ENCODE results near the gene PDE4C.
"Not testable (repeated sequence)": the region's sequence is repeated elsewhere in the genome, so short reads cannot be mapped to it uniquely, and the experiment has no call there.

PDE4C gene

GRCh38 chr19:18220632-18221275, 5.5 kb downstream of the PDE4C start:
- no peak for DNase-seq

GRCh38 chr19:18219911-18220631, 6.2 kb downstream of the PDE4C start:
- DNase-seq = no peak

- no peak for DNase-seq
These were observed 7.6 kb downstream of the PDE4C start for GRCh38 chr19:18218600-18218999.

GRCh38 chr19:18218159-18218558, 8.1 kb downstream of the PDE4C start:
- no peak for DNase-seq

- no peak for DNase-seq
These were observed 9.4 kb downstream of the PDE4C start for GRCh38 chr19:18216789-18217188.

GRCh38 chr19:18214779-18215433, 11.3 kb downstream of the PDE4C start:
- DNase-seq = no peak

- DNase-seq = no peak
These were observed 14.6 kb downstream of the PDE4C start for GRCh38 chr19:18211683-18212082.

- DNase-seq = not testable (repeated sequence)
These were observed 16.3 kb downstream of the PDE4C start for GRCh38 chr19:18209912-18210311.

GRCh38 chr19:18208098-18208951, 17.9 kb downstream of the PDE4C start:
- no peak for DNase-seq

GRCh38 chr19:18206018-18206417, 20.2 kb downstream of the PDE4C start:
- no peak for DNase-seq

GRCh38 chr19:18205200-18205892, 20.9 kb downstream of the PDE4C start:
- DNase-seq = no peak

- no peak for DNase-seq
These were observed 21.6 kb downstream of the PDE4C start for GRCh38 chr19:18204394-18205199.

- peak; percentile 99 for DNase-seq
These were observed 22.3 kb downstream of the PDE4C start, which contains the start of gene RAB3A for GRCh38 chr19:18203863-18204393. Gene RAB3A (minus strand): TSS chr19:18204042. CDS start chr19:18202740, 1,302 bp downstream.

- no peak for DNase-seq
These were observed 22.8 kb downstream of the PDE4C start for GRCh38 chr19:18203408-18203862.

- DNase-seq = no peak
These were observed 23.3 kb downstream of the PDE4C start for GRCh38 chr19:18202778-18203407.

GRCh38 chr19:18202397-18202777, 23.9 kb downstream of the PDE4C start:
- no peak for DNase-seq

GRCh38 chr19:18198374-18198773, 27.9 kb downstream of the PDE4C start:
- no peak for DNase-seq

- DNase-seq = no peak
These were observed 28.3 kb downstream of the PDE4C start for GRCh38 chr19:18197941-18198340.

- DNase-seq = no peak
These were observed 28.9 kb downstream of the PDE4C start for GRCh38 chr19:18197306-18197705.

- no peak for DNase-seq
These were observed 29.8 kb downstream of the PDE4C start for GRCh38 chr19:18196511-18196845.

Measured in NCI-H1048 (cell line).